Measurements from ENCODE around the gene TET3.

Gene TET3

GRCh38 chr2:74027496-74027895, 42.8 kb downstream of the TET3 start:
- in situ Hi-C loops (cut with MboI; ENCODE audit: low sequenced_read_pairs) = no loop called here

GRCh38 chr2:74028290-74028689, 43.6 kb downstream of the TET3 start:
- in situ Hi-C loops (cut with MboI; ENCODE audit: low sequenced_read_pairs) = no loop called here

- in situ Hi-C loops (cut with MboI; ENCODE audit: low sequenced_read_pairs) = no loop called here
Measured at GRCh38 chr2:74028741-74029140, 44.0 kb downstream of the TET3 start.

DNA sequence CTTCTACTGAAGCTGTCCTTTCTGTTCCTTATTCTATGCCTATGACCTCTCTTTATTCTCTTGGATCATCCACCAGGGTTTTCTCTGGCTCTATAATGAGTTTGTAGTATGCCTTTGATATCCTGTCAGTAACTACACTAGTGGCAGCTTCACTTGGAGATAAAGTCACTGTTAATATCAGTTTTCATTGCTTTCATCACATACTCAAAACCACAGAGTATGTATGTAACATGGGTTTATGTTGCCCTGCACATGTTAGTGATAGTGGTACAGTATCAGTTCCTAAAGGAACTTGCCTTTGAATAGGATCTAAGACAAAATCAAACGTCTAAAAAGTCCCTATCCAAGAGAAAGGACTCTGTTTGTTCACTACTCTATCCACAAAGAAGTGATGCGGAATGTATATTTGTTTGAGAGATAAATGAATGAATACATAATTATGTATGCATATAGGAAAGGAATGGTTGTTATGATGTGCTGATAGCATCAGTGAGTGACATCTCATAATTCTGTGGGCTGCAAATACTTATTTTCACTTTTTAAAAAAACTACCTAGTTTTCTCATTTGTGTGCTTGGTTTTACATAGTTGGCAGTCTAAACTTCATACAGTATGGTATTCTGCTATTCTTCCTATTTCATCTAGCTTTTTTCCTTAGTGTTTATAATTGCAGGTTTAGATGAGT, 45.1 kb downstream of the TET3 start:
- in situ Hi-C loops (cut with MboI; ENCODE audit: low sequenced_read_pairs) = no loop called here

DNA sequence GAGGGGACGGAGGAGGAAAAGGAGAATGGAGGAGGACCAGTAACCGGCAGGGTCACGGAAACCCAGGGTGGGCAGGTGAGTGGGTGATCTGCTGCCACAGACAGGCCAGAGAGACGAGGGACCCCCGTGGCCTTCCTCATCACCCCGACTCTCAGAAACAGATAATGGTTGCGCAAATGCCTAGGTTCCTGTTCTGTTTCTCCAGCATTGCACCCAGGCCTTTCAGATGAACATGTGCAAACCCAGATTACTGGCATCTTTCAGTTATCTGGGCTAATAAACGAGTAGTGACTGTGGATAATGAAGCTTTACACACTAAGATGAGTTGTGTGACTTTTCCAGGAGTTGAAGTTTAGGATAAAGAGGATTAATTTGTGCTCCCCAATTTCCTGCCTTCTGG, 46.5 kb downstream of the TET3 start:
- in situ Hi-C loops (cut with MboI; ENCODE audit: low sequenced_read_pairs) = no loop called here

DNA sequence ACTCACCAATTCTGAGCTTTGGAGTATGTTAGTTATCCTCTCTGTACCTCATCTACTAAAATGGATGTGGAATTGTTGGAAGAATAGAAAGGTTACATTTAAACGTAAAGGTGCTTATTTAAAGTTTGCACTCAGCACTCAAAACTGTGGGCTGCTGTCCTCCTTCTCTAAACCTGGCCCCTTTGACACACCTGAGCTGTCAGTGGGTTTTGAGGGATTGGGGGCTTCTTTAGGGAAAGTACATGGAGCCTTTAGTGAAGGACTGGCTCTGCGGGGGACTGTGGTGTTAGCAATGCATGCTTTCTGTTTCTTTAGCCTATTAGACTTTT, 47.2 kb downstream of the TET3 start:
- in situ Hi-C loops (cut with MboI; ENCODE audit: low sequenced_read_pairs) = no loop called here

DNA sequence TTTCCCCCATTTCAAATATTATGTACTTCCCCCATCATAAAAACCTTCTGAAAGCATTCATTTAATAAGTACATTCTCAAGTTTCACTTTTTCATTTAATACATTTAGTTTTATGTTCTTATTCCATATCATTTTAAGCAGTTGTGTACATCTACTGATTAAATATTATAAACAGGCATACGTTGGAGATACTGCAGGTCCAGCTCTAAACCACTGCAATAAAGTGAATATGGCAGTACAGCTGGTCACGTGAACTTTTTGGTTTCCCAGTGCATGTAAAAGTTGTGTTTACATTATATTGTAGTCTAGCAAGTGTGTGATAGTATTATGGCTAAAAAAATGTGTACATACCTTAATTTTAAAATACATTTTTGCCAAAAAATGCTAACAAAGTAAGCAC, 48.7 kb downstream of the TET3 start:
- in situ Hi-C loops (cut with MboI; ENCODE audit: low sequenced_read_pairs) = no loop called here
